ENCODE measurements around the gene DNPH1. TPM values are rescaled to one million over a fixed set of nuclear protein-coding genes. Genes with fewer than 3 reads are reported as not detected.

DNPH1 gene
- total RNA-seq, 2 donors from 2014 or later, result 38.4 to 63.9 TPM

- Histone ChIP-seq H3K27me3 (no peaks in the 10 kb centered on the region), H3K27ac (no peak overlapping the region), H3K36me3 (peaks cover 14% of the 10 kb centered on the region), H3K4me3 (no peak overlapping the region), H3K9me3 (no peaks in the 10 kb centered on the region), H3K4me1 (peaks cover 0 to 9% of the 10 kb centered on the region in 2 donors)
- TF ChIP-seq CTCF (IDR thresholded peaks at IDR 0.05), result no peak
- no peak for DNase-seq (ENCODE audit: low spot score)
Measured at GRCh38 chr6:43219119-43219518, 10.2 kb downstream of the DNPH1 start.

- no peak for DNase-seq (ENCODE audit: low spot score)
- Histone ChIP-seq H3K27ac (no peak overlapping the region), H3K4me1 (peaks cover 0 to 9% of the 10 kb centered on the region in 2 donors), H3K9me3 (no peaks in the 10 kb centered on the region), H3K4me3 (no peak overlapping the region), H3K36me3 (peaks cover 14% of the 10 kb centered on the region), H3K27me3 (no peaks in the 10 kb centered on the region)
- no peak for TF ChIP-seq CTCF (IDR thresholded peaks at IDR 0.05)
Measured at GRCh38 chr6:43217351-43217750, 11.9 kb downstream of the DNPH1 start.

- peaks cover 14% of the 10 kb centered on the region for H3K36me3 ChIP-seq
- no peak for DNase-seq (ENCODE audit: low spot score)
- peaks cover 0 to 9% of the 10 kb centered on the region in 2 donors for H3K4me1 ChIP-seq
Measured at GRCh38 chr6:43216200-43216599, 13.1 kb downstream of the DNPH1 start.

GRCh38 chr6:43215066-43215465, 14.2 kb downstream of the DNPH1 start:
- no peak overlapping the region for H3K4me3 ChIP-seq
- peaks cover 0 to 9% of the 10 kb centered on the region in 2 donors for H3K4me1 ChIP-seq
- no peak for DNase-seq (ENCODE audit: low spot score)
- no peaks in the 10 kb centered on the region for H3K27me3 ChIP-seq
- H3K36me3 ChIP-seq, result peaks cover 14% of the 10 kb centered on the region
- no peak overlapping the region for H3K27ac ChIP-seq
- no peaks in the 10 kb centered on the region for H3K9me3 ChIP-seq
- no peak for TF ChIP-seq CTCF (IDR thresholded peaks at IDR 0.05)

More at GRCh38 chr6:43216200-43216599, 13.1 kb downstream of the DNPH1 start:
- Histone ChIP-seq H3K4me3 (no peak overlapping the region), H3K27ac (no peak overlapping the region), H3K9me3 (no peaks in the 10 kb centered on the region), H3K27me3 (no peaks in the 10 kb centered on the region)
- TF ChIP-seq CTCF (IDR thresholded peaks at IDR 0.05), result no peak

GRCh38 chr6:43213431-43213830, 15.8 kb downstream of the DNPH1 start:
- peaks cover 14% of the 10 kb centered on the region for H3K36me3 ChIP-seq
- peaks cover 0 to 9% of the 10 kb centered on the region in 2 donors for H3K4me1 ChIP-seq
- DNase-seq (ENCODE audit: low spot score), result no peak
- H3K9me3 ChIP-seq, result no peaks in the 10 kb centered on the region
- no peaks in the 10 kb centered on the region for H3K27me3 ChIP-seq
- no peak overlapping the region for H3K27ac ChIP-seq
- no peak overlapping the region for H3K4me3 ChIP-seq
- no peak for TF ChIP-seq CTCF (IDR thresholded peaks at IDR 0.05)

- H3K9me3 ChIP-seq, result no peaks in the 10 kb centered on the region
- no peaks in the 10 kb centered on the region for H3K27me3 ChIP-seq
- TF ChIP-seq CTCF (IDR thresholded peaks at IDR 0.05), result no peak
- H3K36me3 ChIP-seq, result peaks cover 14% of the 10 kb centered on the region
- no peak for DNase-seq (ENCODE audit: low spot score)
- no peak overlapping the region for H3K4me3 ChIP-seq
- no peaks in the 10 kb centered on the region for H3K4me1 ChIP-seq
- no peak overlapping the region for H3K27ac ChIP-seq
Measured at GRCh38 chr6:43211955-43212354, 17.3 kb downstream of the DNPH1 start.
